ENCODE data around the gene KIAA1217.

KIAA1217 gene

GRCh38 chr10:24208661-24209431 is at the start of gene KIAA1217:
Gene KIAA1217 (plus strand): TSS chr10:24209138. CDS start chr10:24209194, 56 bp downstream.
- no peak for DNase-seq (ENCODE audit: extremely low read depth in 1 of 2, low read depth in 1 of 2)

- DNase-seq (ENCODE audit: extremely low read depth in 1 of 2, low read depth in 1 of 2), result no peak
Observed at GRCh38 chr10:24162206-24162985, 46.5 kb upstream of the KIAA1217 start.

- DNase-seq (ENCODE audit: extremely low read depth in 1 of 2, low read depth in 1 of 2), result no peak
Observed at GRCh38 chr10:24163485-24163884, 45.5 kb upstream of the KIAA1217 start.

- DNase-seq (ENCODE audit: extremely low read depth in 1 of 2, low read depth in 1 of 2), result no peak
Observed at GRCh38 chr10:24168258-24169170, 40.4 kb upstream of the KIAA1217 start.

GRCh38 chr10:24170199-24170598 is 38.7 kb upstream of the KIAA1217 start:
- no peak for DNase-seq (ENCODE audit: extremely low read depth in 1 of 2, low read depth in 1 of 2)

GRCh38 chr10:24172909-24173308 is 36.0 kb upstream of the KIAA1217 start:
- DNase-seq (ENCODE audit: extremely low read depth in 1 of 2, low read depth in 1 of 2), result no peak

GRCh38 chr10:24174014-24174413 is 34.9 kb upstream of the KIAA1217 start:
- no peak for DNase-seq (ENCODE audit: extremely low read depth in 1 of 2, low read depth in 1 of 2)

- no peak for DNase-seq (ENCODE audit: extremely low read depth in 1 of 2, low read depth in 1 of 2)
Observed at GRCh38 chr10:24176658-24177057, 32.3 kb upstream of the KIAA1217 start.

- DNase-seq (ENCODE audit: extremely low read depth in 1 of 2, low read depth in 1 of 2), result no peak
Observed at GRCh38 chr10:24177636-24178035, 31.3 kb upstream of the KIAA1217 start.

GRCh38 chr10:24180891-24181290 is 28.0 kb upstream of the KIAA1217 start:
- no peak for DNase-seq (ENCODE audit: extremely low read depth in 1 of 2, low read depth in 1 of 2)

- DNase-seq (ENCODE audit: extremely low read depth in 1 of 2, low read depth in 1 of 2), result no peak
Observed at GRCh38 chr10:24184455-24184854, 24.5 kb upstream of the KIAA1217 start.

GRCh38 chr10:24193330-24193729 is 15.6 kb upstream of the KIAA1217 start:
- no peak for DNase-seq (ENCODE audit: extremely low read depth in 1 of 2, low read depth in 1 of 2)

GRCh38 chr10:24197263-24197662 is 11.7 kb upstream of the KIAA1217 start:
- no peak for DNase-seq (ENCODE audit: extremely low read depth in 1 of 2, low read depth in 1 of 2)

GRCh38 chr10:24201503-24202180 is 7.3 kb upstream of the KIAA1217 start:
- no peak for DNase-seq (ENCODE audit: extremely low read depth in 1 of 2, low read depth in 1 of 2)

GRCh38 chr10:24202181-24202570 is 6.8 kb upstream of the KIAA1217 start:
- DNase-seq (ENCODE audit: extremely low read depth in 1 of 2, low read depth in 1 of 2), result no peak

GRCh38 chr10:24205821-24206220 is 3.1 kb upstream of the KIAA1217 start:
- no peak for DNase-seq (ENCODE audit: extremely low read depth in 1 of 2, low read depth in 1 of 2)

- DNase-seq (ENCODE audit: extremely low read depth in 1 of 2, low read depth in 1 of 2), result no peak
Observed at GRCh38 chr10:24206334-24206733, 2.6 kb upstream of the KIAA1217 start.

- no peak for DNase-seq (ENCODE audit: extremely low read depth in 1 of 2, low read depth in 1 of 2)
Observed at GRCh38 chr10:24206926-24207325, 2.0 kb upstream of the KIAA1217 start.

- no peak for DNase-seq (ENCODE audit: extremely low read depth in 1 of 2, low read depth in 1 of 2)
Observed at GRCh38 chr10:24207341-24207740, 1.6 kb upstream of the KIAA1217 start.

- no peak for DNase-seq (ENCODE audit: extremely low read depth in 1 of 2, low read depth in 1 of 2)
Observed at GRCh38 chr10:24207781-24208611, 942 bp upstream of the KIAA1217 start.
